GM12878 (cell line): ENCODE data around the gene NISCH. TPM values are rescaled to one million over a fixed set of nuclear protein-coding genes. Genes with fewer than 3 reads are reported as not detected.

ENCODE experiments used
- BCL11A ChIP-seq: IDR thresholded peaks from 2 replicates; pipeline ENCODE4 v1.6.1; 2011; ENCODE audit warnings: low read depth, low read length
- CBFB ChIP-seq: IDR thresholded peaks from 2 replicates; pipeline ENCODE4 v1.6.1; 2016; ENCODE audit warnings: antibody characterized with exemption, low read depth
- CHD1 ChIP-seq: IDR thresholded peaks from 2 replicates; pipeline ENCODE4 v1.6.1; 2012; ENCODE audit warnings: low read depth, low read length, improper control_type of control experiment
- CHD2 ChIP-seq: IDR thresholded peaks from 2 replicates; pipeline ENCODE4 v1.6.1; 2011; ENCODE audit warnings: low read depth, low read length, improper control_type of control experiment, borderline replicate concordance
- CREB1 ChIP-seq: IDR thresholded peaks from 2 replicates; pipeline ENCODE4 v1.6.1; 2012; ENCODE audit warnings: low read depth, mild to moderate bottlenecking, inconsistent platforms
- DPF2 ChIP-seq: fragments of 450-650 bp; IDR thresholded peaks from 2 replicates; pipeline ENCODE4 v1.6.1; 2017; ENCODE audit warnings: mild to moderate bottlenecking
- MTA2 ChIP-seq: fragments of 450-650 bp; IDR thresholded peaks from 2 replicates; pipeline ENCODE4 v1.6.1; 2016; ENCODE audit warnings: low read depth, mild to moderate bottlenecking, moderate library complexity
- MYC ChIP-seq: IDR thresholded peaks from 2 replicates; pipeline ENCODE4 v1.6.1; 2011; ENCODE audit warnings: mild to moderate bottlenecking, low read length, moderate library complexity, inconsistent platforms; ENCODE audit not compliant: insufficient read depth, insufficient replicate concordance, insufficient read length, severe bottlenecking
- SMAD1 ChIP-seq: fragments of 450-650 bp; IDR thresholded peaks from 2 replicates; pipeline ENCODE4 v1.6.1; 2018; ENCODE audit warnings: mild to moderate bottlenecking, low read depth; ENCODE audit not compliant: partially characterized antibody
- SP1 ChIP-seq: IDR thresholded peaks from one replicate; pipeline ENCODE4 v1.6.1; 2011; ENCODE audit warnings: low read depth, low read length
- YBX1 ChIP-seq: fragments of 450-650 bp; IDR thresholded peaks from 2 replicates; pipeline ENCODE4 v1.6.1; 2016; ENCODE audit warnings: antibody characterized with exemption
- ZBED1 ChIP-seq: IDR thresholded peaks from 2 replicates; pipeline ENCODE4 v1.6.1; 2016; ENCODE audit warnings: borderline replicate concordance
- ZNF622 ChIP-seq: fragments of 450-650 bp; IDR thresholded peaks from 2 replicates; pipeline ENCODE4 v1.6.1; 2017; ENCODE audit warnings: mild to moderate bottlenecking, inconsistent platforms
- polyA plus RNA-seq, 11 experiments: library from polyadenylated mRNA; depleted of rRNA in 4 of 11; unstranded in 6 of 11; stranded (reverse) in 5 of 11; fragments of >200 nt; fragmentation: Nextera tagmentation in 4 of 11; fragmentation: Illumina TruSeq in 1 of 11; extraction: Ambion mirVana in 4 of 11; extraction: Trizol in 1 of 11; gene quantifications; 1 replicate in 1 of 11; 2 replicates in 10 of 11; pipeline versions ENCODE4 v1.2.1 to v1.2.3, GENCODE V29; 2011 to 2016; ENCODE audit warnings: inconsistent platforms in 2 of 11, missing spikeins in 2 of 11, low read depth in 1 of 11
- total RNA-seq, 4 experiments: library from RNA; depleted of rRNA in 3 of 4; stranded (reverse); fragments of >200 nt in 3 of 4; fragmentation: Illumina TruSeq in 1 of 4; extraction: Trizol in 1 of 4; gene quantifications; 2 replicates each; pipeline versions ENCODE4 v1.2.1 to v1.2.3, GENCODE V29; 2013 to 2021
- TF ChIP-seq, protein P1 (sequence below): fragments of 450-650 bp; IDR thresholded peaks from 2 replicates; pipeline ENCODE4 v1.6.1; 2017; ENCODE audit warnings: mild to moderate bottlenecking, low read depth, inconsistent platforms; ENCODE audit not compliant: poor library complexity, severe bottlenecking
- TF ChIP-seq, protein P2 (sequence below): fragments of 450-650 bp; IDR thresholded peaks from 2 replicates; pipeline ENCODE4 v1.6.1; 2018; ENCODE audit warnings: mild to moderate bottlenecking, low read depth, moderate library complexity; ENCODE audit not compliant: partially characterized antibody

NISCH gene
- total and polyA plus RNA-seq, 10 of the 15 experiments (the other 5 are each of a cell fraction or from before 2014, with no cell fraction given) = 0.76 to 52.5 (median 24.6) TPM

DNA sequence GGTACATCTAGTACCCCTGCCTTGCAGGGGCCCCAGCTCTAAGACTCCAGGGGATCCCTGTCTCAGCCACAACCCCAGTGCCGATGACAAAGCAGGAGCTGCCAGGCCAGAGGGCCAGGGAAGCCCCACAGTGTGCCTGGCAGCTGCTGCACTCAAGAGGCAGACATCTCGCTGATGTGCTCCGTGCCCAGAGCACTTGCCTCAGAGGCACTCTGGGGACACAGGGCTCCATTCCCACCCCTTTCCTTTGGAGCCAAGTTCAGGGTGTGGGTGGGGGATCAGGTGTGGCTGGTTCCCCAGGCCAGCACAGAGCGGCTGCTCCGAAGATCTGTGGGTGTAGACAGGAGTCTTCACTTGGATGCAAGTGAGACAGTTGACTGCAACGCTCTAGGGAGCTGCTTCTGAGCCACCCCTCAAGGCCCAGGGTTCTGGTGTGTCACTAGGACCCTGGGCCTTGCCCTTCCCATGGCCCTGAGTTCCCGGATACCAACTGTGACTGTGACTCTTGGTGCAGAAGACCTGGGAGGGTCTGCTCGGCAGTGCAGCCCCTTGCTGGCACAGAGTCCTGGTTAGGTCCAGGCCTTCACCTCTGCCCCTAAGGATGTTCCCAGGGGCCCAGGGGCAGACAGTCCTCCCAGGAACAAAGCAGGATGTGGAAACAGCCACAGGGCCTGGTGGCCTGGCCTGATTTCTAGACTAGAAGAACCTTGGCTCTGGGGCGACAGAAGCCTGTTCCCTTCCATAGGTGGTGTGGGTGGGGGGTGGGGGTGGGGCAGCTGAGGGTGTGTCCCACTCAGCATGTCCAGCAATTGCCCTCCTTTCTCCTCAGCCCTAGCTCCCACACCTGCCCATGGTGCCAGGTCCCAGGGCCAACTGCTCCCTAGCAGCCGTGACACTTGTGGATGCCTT, 75.8 kb downstream of the NISCH start (continued):
- TF ChIP-seq, protein P1, sequence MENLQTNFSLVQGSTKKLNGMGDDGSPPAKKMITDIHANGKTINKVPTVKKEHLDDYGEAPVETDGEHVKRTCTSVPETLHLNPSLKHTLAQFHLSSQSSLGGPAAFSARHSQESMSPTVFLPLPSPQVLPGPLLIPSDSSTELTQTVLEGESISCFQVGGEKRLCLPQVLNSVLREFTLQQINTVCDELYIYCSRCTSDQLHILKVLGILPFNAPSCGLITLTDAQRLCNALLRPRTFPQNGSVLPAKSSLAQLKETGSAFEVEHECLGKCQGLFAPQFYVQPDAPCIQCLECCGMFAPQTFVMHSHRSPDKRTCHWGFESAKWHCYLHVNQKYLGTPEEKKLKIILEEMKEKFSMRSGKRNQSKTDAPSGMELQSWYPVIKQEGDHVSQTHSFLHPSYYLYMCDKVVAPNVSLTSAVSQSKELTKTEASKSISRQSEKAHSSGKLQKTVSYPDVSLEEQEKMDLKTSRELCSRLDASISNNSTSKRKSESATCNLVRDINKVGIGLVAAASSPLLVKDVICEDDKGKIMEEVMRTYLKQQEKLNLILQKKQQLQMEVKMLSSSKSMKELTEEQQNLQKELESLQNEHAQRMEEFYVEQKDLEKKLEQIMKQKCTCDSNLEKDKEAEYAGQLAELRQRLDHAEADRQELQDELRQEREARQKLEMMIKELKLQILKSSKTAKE = no peak
- TF ChIP-seq CHD1 (no peak), ZNF622 (no peak), CHD2 (no peak), CBFB (no peak), DPF2 (no peak), MYC (no peak), CREB1 (no peak), ZBED1 (no peak), BCL11A (no peak), MTA2 (no peak), SP1 (no peak), SMAD1 (no peak), YBX1 (no peak)
- TF ChIP-seq, protein P2, sequence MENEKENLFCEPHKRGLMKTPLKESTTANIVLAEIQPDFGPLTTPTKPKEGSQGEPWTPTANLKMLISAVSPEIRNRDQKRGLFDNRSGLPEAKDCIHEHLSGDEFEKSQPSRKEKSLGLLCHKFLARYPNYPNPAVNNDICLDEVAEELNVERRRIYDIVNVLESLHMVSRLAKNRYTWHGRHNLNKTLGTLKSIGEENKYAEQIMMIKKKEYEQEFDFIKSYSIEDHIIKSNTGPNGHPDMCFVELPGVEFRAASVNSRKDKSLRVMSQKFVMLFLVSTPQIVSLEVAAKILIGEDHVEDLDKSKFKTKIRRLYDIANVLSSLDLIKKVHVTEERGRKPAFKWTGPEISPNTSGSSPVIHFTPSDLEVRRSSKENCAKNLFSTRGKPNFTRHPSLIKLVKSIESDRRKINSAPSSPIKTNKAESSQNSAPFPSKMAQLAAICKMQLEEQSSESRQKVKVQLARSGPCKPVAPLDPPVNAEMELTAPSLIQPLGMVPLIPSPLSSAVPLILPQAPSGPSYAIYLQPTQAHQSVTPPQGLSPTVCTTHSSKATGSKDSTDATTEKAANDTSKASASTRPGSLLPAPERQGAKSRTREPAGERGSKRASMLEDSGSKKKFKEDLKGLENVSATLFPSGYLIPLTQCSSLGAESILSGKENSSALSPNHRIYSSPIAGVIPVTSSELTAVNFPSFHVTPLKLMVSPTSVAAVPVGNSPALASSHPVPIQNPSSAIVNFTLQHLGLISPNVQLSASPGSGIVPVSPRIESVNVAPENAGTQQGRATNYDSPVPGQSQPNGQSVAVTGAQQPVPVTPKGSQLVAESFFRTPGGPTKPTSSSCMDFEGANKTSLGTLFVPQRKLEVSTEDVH = no peak
- TF ChIP-seq, all 136 proteins: peak for 0
